Urinary bladder (tissue), 4 donors: Measurements from ENCODE around the gene THTPA. TPM values are rescaled to one million over a fixed set of nuclear protein-coding genes. Genes with fewer than 3 reads are reported as not detected.
"Not testable (repeated sequence)": the region's sequence is repeated elsewhere in the genome, so short reads cannot be mapped to it uniquely, and the experiment has no call there.

Experiments used
- DNase-seq: peaks from one replicate; pipeline ENCODE4 v3.0.0-alpha.2; 2015; ENCODE audit errors: extremely low spot score
- H3K27ac ChIP-seq: one replicate; pipeline ENCODE4 v1.5.1; 2013; ENCODE audit warnings: low read depth, mild to moderate bottlenecking, moderate library complexity
- H3K36me3 ChIP-seq: one replicate; pipeline ENCODE4 v1.6.1; 2013; ENCODE audit warnings: mild to moderate bottlenecking, moderate library complexity; ENCODE audit not compliant: insufficient read depth
- H3K4me1 ChIP-seq: one replicate; pipeline ENCODE4 v1.6.1; 2013; ENCODE audit warnings: mild to moderate bottlenecking, moderate library complexity; ENCODE audit not compliant: insufficient read depth
- H3K4me3 ChIP-seq: one replicate; pipeline ENCODE4 v1.5.1; 2013; ENCODE audit warnings: low read depth, low read length
- WGBS: extraction: QIAGEN DNeasy Blood & Tissue Kit; methylation state at CpG from one replicate; pipeline ENCODE4 v1.1.7; 2013; 5-methylcytosine and 5-hydroxymethylcytosine counted together
- polyA plus RNA-seq: library from polyadenylated mRNA; stranded (reverse); fragments of 200-250 nt; gene quantifications from one replicate; pipeline ENCODE4 v1.2.3, GENCODE V29; 2013
- total RNA-seq: library from RNA; depleted of rRNA; stranded (reverse); fragments of >200 nt; gene quantifications from one replicate; pipeline ENCODE4 v1.2.3, GENCODE V29; 2014
- donor health status: healthy with polysubstance abuse.
- donor health status: healthy.

The THTPA gene
- total and polyA plus RNA-seq, 2 donors, result 7.1 to 25.3 TPM

DNA sequence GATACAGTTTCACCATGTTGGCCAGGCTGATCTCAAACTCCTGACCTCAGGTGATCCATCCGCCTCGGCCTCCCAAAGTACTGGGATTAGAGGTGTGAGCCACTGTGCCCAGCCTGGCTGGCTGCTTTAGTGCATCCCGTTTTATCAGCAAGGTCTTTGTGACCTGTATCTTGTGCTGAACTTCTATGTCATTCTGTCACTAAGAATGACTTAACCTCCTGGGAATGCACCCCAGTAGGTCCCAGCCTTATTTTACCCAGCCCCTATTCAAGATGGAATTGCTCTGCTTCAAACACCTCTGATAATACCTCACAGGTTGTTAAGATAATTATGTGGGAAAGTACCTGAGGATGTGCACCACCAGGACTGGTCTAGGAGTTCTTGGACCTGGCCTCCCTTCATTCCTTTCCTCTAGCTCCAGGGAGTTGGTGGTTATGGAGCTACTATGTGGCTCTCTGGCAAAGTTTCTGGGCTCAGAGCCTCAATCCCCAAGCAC, 48.7 kb downstream of the THTPA start:
- Histone ChIP-seq H3K36me3 (no peaks in the 10 kb centered on the region), H3K27ac (no peak overlapping the region), H3K4me1 (no peaks in the 10 kb centered on the region), H3K4me3 (no peak overlapping the region)
- no peak for DNase-seq
- 65% methylated on average over 3 of the region's 3 CpGs for WGBS

DNA sequence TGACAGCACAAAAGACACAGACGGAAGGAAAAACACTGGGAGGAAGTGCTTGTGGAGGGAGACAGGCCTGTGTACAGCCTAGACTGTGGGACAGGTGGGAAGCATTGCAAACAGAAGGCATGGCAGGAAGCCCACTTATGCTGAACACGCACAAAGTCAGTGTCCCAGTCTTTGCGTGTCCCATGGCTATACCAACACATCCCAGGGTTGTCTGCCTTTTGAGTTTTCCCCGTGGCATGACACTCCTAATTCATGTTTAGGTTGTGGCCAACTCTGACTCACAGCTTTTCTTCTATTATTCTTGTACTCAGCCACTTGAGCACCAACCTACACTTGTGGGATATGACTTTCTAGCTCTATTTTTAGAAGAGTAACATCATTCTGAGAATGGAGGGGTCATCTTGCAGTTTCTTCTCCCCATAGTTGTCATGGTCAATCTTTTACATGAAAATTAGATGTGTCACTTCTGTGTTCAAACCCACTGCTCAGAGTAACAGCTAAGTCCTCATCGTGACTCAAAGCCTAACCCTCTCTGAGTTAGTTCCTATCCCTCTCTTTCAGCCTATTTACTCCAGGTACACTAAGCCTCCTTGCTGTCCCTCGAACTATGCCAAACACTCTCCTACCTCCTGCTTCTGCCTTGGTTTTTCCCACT, 50.0 kb downstream of the THTPA start:
- 69% methylated on average over 6 of the region's 6 CpGs for WGBS
- DNase-seq, result no peak
- Histone ChIP-seq H3K4me1 (no peaks in the 10 kb centered on the region), H3K36me3 (no peaks in the 10 kb centered on the region), H3K27ac (no peak overlapping the region), H3K4me3 (no peak overlapping the region)

DNA sequence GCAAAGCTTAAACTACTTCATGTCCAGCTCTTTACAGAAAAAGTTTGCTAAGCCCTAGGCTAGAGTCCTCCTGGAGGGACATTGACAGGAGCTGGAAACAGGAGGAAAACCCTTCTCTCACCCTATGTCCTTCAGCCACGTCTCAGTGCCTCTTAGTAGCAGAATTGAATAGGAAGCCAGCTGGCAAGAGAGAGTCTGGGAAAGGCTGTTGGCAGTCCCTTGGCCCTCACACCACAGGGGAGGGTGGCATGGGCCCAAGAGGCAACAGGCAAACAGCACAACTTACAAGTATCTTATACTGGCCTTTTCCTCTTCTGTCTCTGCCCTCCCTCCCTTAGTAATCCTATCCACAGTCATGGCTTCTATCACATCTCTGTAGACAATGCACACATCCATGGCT, 52.4 kb downstream of the THTPA start:
- H3K27ac ChIP-seq, result no peak overlapping the region
- H3K4me1 ChIP-seq, result no peaks in the 10 kb centered on the region
- 33% methylated on average over 1 of the region's 1 CpG for WGBS

DNA sequence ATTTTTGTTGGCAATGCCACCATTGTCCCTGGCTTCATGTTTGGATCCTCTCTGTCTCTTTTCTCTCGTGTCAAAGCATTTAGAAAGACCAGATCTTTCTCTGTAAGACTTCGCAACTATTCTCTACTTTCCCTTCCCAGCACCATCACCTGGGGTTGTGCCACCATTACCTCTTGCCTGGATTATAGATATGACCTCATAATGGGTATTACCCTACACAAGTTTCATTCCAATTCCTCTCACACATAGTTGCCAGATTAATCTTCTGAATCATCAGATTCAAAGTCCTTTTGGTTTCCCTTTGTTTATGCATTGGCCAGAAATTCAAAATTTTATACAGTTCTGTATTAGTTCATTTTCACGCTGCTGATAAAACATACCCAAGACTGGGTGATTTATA, 52.9 kb downstream of the THTPA start:
- Histone ChIP-seq H3K4me3 (no peak overlapping the region), H3K4me1 (no peaks in the 10 kb centered on the region), H3K36me3 (no peaks in the 10 kb centered on the region), H3K27ac (no peak overlapping the region)
- WGBS, result 86% methylated on average over 3 of the region's 3 CpGs
- DNase-seq, result no peak

More for the DNA sequence above, 52.4 kb downstream of the THTPA start:
- no peak for DNase-seq
- Histone ChIP-seq H3K36me3 (no peaks in the 10 kb centered on the region), H3K4me3 (no peak overlapping the region)

DNA sequence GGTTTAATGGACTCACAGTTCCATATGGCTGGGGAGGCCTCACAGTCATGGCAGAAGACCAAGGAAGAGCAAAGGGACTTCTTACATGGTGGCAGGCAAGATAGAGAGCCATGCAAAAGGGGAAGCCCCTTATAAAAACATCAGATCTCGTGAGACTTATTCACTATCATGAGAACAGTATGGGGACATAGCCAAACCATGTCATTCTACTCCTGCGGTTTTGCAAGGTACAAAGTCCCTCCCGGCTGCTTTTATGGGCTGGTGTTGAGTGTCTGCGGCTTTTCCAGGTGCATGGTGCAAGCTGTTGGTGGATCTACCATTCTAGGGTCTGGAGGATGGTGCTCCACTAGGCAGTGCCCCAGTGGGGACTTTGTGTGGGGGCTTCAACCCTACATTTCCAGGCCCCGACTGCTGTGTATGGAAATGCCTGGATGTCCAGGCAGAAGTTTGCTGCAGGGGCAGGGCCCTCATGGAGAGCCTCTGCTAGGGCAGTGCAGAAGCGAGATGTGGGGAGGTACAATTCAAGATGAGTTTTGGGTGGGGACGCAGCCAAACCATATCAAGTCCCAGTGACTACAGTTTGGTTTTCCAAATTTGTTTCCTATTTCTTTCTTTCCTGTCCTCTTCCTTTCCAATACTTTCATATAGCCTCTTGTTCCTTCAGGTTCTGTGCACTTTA, 53.5 kb downstream of the THTPA start:
- not testable (repeated sequence) for H3K4me1 ChIP-seq, H3K4me3 ChIP-seq, DNase-seq, H3K36me3 ChIP-seq, H3K27ac ChIP-seq
- 69% methylated on average over 7 of the region's 7 CpGs for WGBS

Other genes with a start within 250 kb of the THTPA start
- 19.2 TPM for gene BCL2L2, start 249.4 kb upstream of the THTPA start, total RNA-seq
- gene BCL2L2, start 249.4 kb upstream of the THTPA start, polyA plus RNA-seq, result 118 TPM
- gene PABPN1, start 234.8 kb upstream of the THTPA start, total RNA-seq, result 52.0 TPM
- 84.0 TPM for gene PABPN1, start 234.8 kb upstream of the THTPA start, polyA plus RNA-seq
- 30.5 TPM for gene SLC22A17, start 203.4 kb upstream of the THTPA start, total RNA-seq
- 40.8 TPM for gene SLC22A17, start 203.4 kb upstream of the THTPA start, polyA plus RNA-seq
- 15.0 TPM for gene EFS, start 191.1 kb upstream of the THTPA start, total RNA-seq
- 28.7 TPM for gene EFS, start 191.1 kb upstream of the THTPA start, polyA plus RNA-seq
- gene IL25, start 183.5 kb upstream of the THTPA start, total RNA-seq, result not detected
- gene IL25, start 183.5 kb upstream of the THTPA start, polyA plus RNA-seq, result not detected
- 3.5 TPM for gene CMTM5, start 179.2 kb upstream of the THTPA start, total RNA-seq
- 2.0 TPM for gene CMTM5, start 179.2 kb upstream of the THTPA start, polyA plus RNA-seq
- gene MYH6, start 148.0 kb upstream of the THTPA start, total RNA-seq, result 0.26 TPM
- not detected for gene MYH6, start 148.0 kb upstream of the THTPA start, polyA plus RNA-seq
- gene MYH7, start 120.6 kb upstream of the THTPA start, total RNA-seq, result 29.9 TPM
- gene MYH7, start 120.6 kb upstream of the THTPA start, polyA plus RNA-seq, result not detected
- 33.9 TPM for gene NGDN, start 86.6 kb upstream of the THTPA start, total RNA-seq
- 48.3 TPM for gene NGDN, start 86.6 kb upstream of the THTPA start, polyA plus RNA-seq
- gene ZFHX2, start 4.5 kb upstream of the THTPA start, total RNA-seq, result 0.32 TPM
- 0.71 TPM for gene ZFHX2, start 4.5 kb upstream of the THTPA start, polyA plus RNA-seq
- gene AP1G2, start 11.5 kb downstream of the THTPA start, total RNA-seq, result 36.3 TPM
- gene AP1G2, start 11.5 kb downstream of the THTPA start, polyA plus RNA-seq, result 50.7 TPM
- 2.7 TPM for gene JPH4, start 22.5 kb downstream of the THTPA start, total RNA-seq
- gene JPH4, start 22.5 kb downstream of the THTPA start, polyA plus RNA-seq, result 2.5 TPM
- 593 TPM for gene DHRS2, start 80.1 kb downstream of the THTPA start, total RNA-seq
- gene DHRS2, start 80.1 kb downstream of the THTPA start, polyA plus RNA-seq, result 309 TPM